IPS-20b (cell line): ENCODE data around the gene AGBL4.

Experiments
- H3K27ac ChIP-seq: one replicate; pipeline ENCODE4 v1.5.1; 2013; ENCODE audit warnings: low read length
- H3K27me3 ChIP-seq: 2 replicates; pipeline ENCODE4 v1.6.1; 2013; ENCODE audit warnings: mild to moderate bottlenecking, low read length, inconsistent platforms; ENCODE audit not compliant: insufficient read depth
- H3K36me3 ChIP-seq: 2 replicates; pipeline ENCODE4 v1.6.1; 2013; ENCODE audit warnings: low read depth, mild to moderate bottlenecking, inconsistent platforms, low read length, moderate library complexity; ENCODE audit not compliant: insufficient read depth
- H3K4me1 ChIP-seq: 2 replicates; pipeline ENCODE4 v1.6.1; 2013; ENCODE audit warnings: mild to moderate bottlenecking, control low read depth, inconsistent platforms, low read length, moderate library complexity; ENCODE audit not compliant: insufficient read depth
- H3K4me3 ChIP-seq: 2 replicates; pipeline ENCODE4 v1.5.1; 2013; ENCODE audit warnings: mild to moderate bottlenecking, low read length, inconsistent platforms
- H3K9ac ChIP-seq: 2 replicates; pipeline ENCODE4 v1.6.1; 2013; ENCODE audit warnings: low read depth, mild to moderate bottlenecking, inconsistent platforms, low read length, moderate library complexity
- H3K9me3 ChIP-seq: 2 replicates; pipeline ENCODE4 v1.6.1; 2013; ENCODE audit warnings: mild to moderate bottlenecking, low read depth, low read length, inconsistent platforms; ENCODE audit not compliant: insufficient read depth

The AGBL4 gene

DNA sequence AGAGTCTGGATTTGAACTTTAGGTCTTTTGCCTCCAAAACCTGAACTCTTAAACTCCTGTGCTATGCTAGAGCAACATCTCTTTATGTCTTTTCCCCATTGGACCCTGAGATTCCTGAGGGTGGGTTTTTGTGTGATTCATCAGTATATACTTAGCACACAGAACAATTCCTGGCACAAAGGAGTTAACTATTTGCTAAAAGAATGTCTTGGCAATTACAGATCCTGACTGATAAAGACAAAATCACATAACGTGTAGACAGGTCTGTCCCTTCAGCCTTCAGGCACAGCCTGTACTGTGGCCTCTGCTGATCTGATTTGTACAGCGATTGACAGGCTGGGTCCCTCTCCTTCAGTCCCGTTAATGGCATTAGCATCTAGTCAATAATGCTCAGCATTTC is 1084.7 kb downstream of the AGBL4 start:
- Histone ChIP-seq H3K9me3 (no peaks in the 10 kb centered on the region), H3K9ac (no peak overlapping the region), H3K4me1 (no peaks in the 10 kb centered on the region), H3K36me3 (no peaks in the 10 kb centered on the region), H3K27me3 (no peaks in the 10 kb centered on the region), H3K27ac (no peak overlapping the region), H3K4me3 (no peak overlapping the region)

DNA sequence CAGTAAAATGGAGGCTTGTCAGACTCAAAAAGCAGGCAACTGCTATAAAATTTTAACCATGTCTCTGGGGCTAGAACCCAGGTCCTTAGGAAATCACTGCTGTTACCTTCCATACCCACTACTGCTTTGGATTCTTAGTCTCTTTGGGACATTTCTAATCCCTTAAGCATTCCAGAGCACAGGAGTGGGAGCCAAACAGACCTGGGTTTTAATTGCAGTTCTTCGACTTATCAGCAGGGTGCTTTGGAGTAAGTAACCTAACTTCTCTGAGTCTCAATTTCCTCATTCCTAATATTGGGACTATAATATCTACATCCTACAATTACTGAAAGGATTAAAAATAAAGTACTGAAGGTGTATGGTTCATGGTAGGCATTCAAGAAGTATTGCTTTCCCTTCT is 1086.0 kb downstream of the AGBL4 start:
- H3K4me1 ChIP-seq = no peaks in the 10 kb centered on the region
- no peaks in the 10 kb centered on the region for H3K9me3 ChIP-seq
- no peaks in the 10 kb centered on the region for H3K27me3 ChIP-seq
- H3K9ac ChIP-seq = no peak overlapping the region
- H3K27ac ChIP-seq = no peak overlapping the region
- H3K36me3 ChIP-seq = no peaks in the 10 kb centered on the region
- no peak overlapping the region for H3K4me3 ChIP-seq

DNA sequence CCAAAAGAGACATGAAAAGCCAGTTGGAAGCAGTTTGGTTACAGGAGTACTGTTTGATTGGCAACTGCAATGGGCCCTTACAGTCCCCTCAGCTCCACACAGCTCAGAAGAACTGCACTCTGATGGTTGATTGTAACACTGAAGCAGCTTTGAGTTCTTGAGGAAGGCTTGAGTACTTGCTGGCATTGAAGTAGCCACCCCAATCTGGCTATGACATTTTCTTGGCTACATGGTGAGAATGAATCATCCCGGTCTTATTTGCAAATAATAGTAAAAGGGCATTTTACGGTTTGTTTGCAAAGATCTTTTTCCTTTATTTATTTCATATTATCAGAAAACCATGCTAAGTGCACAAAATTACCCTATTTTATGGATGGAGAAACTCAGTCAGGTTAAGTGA is 1087.3 kb downstream of the AGBL4 start:
- Histone ChIP-seq H3K27me3 (no peaks in the 10 kb centered on the region), H3K9me3 (no peaks in the 10 kb centered on the region), H3K9ac (no peak overlapping the region), H3K27ac (no peak overlapping the region), H3K4me3 (no peak overlapping the region), H3K4me1 (no peaks in the 10 kb centered on the region), H3K36me3 (no peaks in the 10 kb centered on the region)

DNA sequence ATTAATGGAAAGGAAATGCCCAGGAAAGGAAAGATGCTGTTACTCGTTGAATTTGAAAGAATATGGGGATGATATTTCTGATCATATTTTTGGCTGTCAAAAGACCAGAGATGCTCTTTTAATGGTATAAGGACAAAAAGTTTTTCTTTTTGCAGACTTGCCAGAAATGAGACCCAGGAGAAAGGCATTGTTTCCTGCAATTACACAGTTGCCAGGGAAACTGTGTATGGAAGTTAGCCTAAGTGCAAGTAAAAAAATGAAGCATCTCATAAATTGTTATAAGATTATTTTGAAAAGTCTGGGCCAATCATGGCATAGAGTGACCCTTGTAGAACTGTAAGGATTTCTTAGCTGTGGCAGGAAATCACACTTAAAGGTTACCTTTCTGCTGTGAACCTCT is 1091.4 kb downstream of the AGBL4 start:
- H3K4me3 ChIP-seq = no peak overlapping the region
- no peak overlapping the region for H3K9ac ChIP-seq
- no peaks in the 10 kb centered on the region for H3K4me1 ChIP-seq
- H3K36me3 ChIP-seq = no peaks in the 10 kb centered on the region
- no peaks in the 10 kb centered on the region for H3K27me3 ChIP-seq
- no peak overlapping the region for H3K27ac ChIP-seq
- no peaks in the 10 kb centered on the region for H3K9me3 ChIP-seq

DNA sequence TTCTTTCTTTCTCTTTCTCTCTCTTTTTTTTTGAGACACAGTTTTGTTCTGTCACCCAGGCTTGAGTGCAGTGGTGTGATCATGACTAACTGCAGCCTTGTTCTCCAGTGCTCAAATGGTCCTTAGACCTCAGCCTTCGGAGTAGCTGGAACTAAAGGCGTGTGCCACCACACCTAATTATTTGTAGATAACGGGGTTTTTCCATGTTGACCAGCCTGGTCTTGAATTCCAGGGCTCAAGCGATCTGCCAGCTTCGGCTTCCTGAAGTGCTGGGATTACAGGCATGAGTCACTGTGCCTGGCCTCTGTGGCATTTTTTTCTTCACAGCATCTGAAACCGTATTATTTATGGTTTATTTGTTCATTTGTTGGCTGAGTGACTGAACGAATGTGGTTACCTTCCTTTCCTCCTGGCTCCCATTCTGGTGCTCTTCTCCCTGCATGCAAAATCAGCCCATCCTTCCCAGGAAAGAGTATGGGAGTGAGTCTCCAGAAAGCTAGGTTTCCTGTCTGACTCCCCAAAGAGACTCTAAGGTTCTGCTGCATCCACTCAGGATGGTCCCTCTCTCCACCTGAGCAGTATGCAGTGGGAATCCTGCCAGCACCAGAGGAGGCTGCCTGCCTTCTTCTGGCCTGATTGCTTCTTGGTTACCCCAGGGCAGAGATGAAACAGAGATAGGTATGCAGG is 1092.1 kb downstream of the AGBL4 start:
- no peaks in the 10 kb centered on the region for H3K9me3 ChIP-seq
- H3K9ac ChIP-seq = no peak overlapping the region
- no peaks in the 10 kb centered on the region for H3K36me3 ChIP-seq
- H3K4me3 ChIP-seq = no peak overlapping the region
- no peaks in the 10 kb centered on the region for H3K4me1 ChIP-seq
- H3K27me3 ChIP-seq = no peaks in the 10 kb centered on the region
- H3K27ac ChIP-seq = no peak overlapping the region

DNA sequence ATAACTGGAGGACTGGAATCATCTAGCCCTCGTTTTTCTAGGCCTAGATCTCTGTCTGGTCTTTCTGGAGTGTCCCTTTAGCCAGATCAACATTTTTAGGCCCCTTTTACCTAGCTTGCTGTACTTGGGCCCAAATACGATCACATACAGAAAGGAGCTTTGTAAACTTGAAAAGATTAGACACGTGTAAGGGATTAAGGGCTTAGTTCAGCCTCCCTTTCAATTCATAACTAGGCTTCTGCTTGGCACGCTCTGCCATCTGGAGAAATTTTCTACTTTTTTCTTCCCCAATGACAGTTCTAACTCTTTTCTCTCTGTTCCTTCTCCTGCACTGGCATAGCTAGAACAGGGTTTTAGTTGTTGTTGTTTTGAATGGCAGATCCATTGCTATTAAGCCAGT is 1093.7 kb downstream of the AGBL4 start:
- no peak overlapping the region for H3K4me3 ChIP-seq
- H3K9me3 ChIP-seq = no peaks in the 10 kb centered on the region
- no peaks in the 10 kb centered on the region for H3K36me3 ChIP-seq
- H3K4me1 ChIP-seq = no peaks in the 10 kb centered on the region
- H3K27me3 ChIP-seq = no peaks in the 10 kb centered on the region
- no peak overlapping the region for H3K27ac ChIP-seq
- H3K9ac ChIP-seq = no peak overlapping the region

DNA sequence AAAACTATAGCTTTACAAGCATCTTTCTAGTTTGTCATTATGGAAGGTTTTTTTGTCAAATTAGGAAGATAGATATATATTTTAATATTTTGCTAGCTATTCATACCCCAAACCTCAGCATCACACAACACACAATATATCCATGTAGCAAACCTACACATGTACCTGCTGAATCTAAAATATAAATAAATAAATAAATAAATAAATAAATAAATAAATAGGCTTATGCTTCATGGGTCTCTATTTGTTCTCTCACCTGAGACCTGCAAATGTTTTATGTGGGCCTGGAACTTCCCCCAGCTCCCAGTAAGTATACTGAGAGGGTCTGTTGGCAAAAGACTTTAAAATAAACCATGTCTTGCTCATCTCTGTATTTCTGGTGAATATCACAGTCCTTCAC is 1099.7 kb downstream of the AGBL4 start:
- Histone ChIP-seq H3K4me3 (no peak overlapping the region), H3K4me1 (no peaks in the 10 kb centered on the region), H3K36me3 (no peaks in the 10 kb centered on the region), H3K9me3 (no peaks in the 10 kb centered on the region), H3K27ac (no peak overlapping the region), H3K9ac (no peak overlapping the region), H3K27me3 (no peaks in the 10 kb centered on the region)

DNA sequence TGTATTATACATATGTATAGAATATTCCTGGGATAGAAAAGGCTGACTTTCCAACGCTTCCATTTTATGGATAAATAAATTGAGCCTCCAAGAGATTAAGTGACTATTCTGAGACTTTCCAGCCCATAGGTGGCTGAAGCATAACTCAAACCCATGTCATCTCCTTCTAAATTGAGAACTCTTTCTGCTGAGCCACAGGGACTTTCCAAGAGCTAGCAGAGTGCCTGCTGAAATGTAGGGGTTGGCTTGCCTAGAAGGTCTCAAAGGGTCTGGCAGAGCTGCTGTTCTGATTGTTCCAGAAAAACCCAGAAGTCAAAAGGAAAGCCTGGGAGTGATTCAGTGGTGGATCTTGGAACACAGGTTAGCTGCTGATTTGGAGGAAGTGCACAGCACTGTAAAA is 1100.6 kb downstream of the AGBL4 start:
- H3K4me1 ChIP-seq = no peaks in the 10 kb centered on the region
- H3K27ac ChIP-seq = no peak overlapping the region
- no peak overlapping the region for H3K4me3 ChIP-seq
- H3K9me3 ChIP-seq = no peaks in the 10 kb centered on the region
- no peaks in the 10 kb centered on the region for H3K27me3 ChIP-seq
- no peak overlapping the region for H3K9ac ChIP-seq
- H3K36me3 ChIP-seq = no peaks in the 10 kb centered on the region

DNA sequence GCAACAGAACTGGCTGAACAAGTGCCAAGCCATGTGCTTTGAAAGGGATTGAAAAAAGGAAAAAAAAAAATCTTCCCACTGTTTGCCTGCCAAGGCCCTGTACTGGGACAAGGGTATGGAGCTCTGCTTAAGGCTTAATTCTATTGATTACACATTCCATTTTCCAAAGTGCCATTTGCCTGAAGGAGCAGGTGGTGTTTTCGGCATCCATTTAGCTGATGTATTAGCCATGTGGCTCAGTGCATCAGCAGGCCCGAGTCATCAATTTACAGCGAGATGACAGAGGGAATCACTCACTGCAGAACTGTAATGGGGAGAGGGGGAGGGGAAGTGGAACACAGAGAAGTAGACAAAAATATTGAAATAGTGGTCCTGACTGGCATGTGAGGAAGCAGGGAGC is 1102.9 kb downstream of the AGBL4 start:
- H3K9me3 ChIP-seq = no peaks in the 10 kb centered on the region
- no peak overlapping the region for H3K4me3 ChIP-seq
- H3K27me3 ChIP-seq = no peaks in the 10 kb centered on the region
- H3K36me3 ChIP-seq = no peaks in the 10 kb centered on the region
- no peak overlapping the region for H3K9ac ChIP-seq
- H3K4me1 ChIP-seq = peaks cover 7% of the 10 kb centered on the region; the same call in 1 of the 2 replicates
- no peak overlapping the region for H3K27ac ChIP-seq

DNA sequence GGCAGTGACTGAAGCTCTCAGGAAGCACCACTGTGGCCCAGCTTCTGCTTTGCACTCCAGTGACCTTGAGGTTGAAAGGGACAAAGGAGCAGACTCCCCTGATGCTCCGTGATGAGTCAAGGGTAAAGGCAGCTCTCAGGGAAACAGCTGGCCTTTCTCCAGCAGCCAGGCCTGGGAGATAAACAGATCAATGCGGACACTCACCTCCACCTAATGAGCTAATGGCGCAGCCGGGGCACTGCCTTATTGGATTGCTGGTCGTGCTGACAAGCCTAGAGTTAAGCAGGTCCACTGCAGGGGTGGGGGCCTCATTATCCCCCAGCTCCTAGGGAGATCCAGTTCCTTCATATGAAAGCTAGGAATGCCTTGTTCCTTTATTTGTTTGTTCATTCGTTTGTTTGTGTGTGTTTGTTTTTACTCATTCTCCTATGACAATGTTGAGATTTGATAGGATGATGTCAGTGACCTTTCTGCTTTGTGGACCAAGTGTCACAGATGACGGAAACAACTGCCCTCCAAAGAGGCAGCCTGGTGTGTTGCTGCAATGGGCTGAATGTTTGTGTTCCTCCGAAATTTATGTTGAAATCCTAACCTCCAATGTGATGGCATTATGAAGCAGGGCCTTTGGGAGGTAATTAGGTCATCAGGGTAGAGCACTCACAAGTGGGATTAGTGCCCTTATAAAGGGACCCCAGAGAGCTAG is 1105.7 kb downstream of the AGBL4 start:
- Histone ChIP-seq H3K4me1 (peaks cover 7% of the 10 kb centered on the region; the same call in 1 of the 2 replicates), H3K36me3 (no peaks in the 10 kb centered on the region), H3K27ac (no peak overlapping the region), H3K9me3 (no peaks in the 10 kb centered on the region; the same call in 1 of the 2 replicates), H3K9ac (no peak overlapping the region), H3K4me3 (no peak overlapping the region), H3K27me3 (no peaks in the 10 kb centered on the region)

DNA sequence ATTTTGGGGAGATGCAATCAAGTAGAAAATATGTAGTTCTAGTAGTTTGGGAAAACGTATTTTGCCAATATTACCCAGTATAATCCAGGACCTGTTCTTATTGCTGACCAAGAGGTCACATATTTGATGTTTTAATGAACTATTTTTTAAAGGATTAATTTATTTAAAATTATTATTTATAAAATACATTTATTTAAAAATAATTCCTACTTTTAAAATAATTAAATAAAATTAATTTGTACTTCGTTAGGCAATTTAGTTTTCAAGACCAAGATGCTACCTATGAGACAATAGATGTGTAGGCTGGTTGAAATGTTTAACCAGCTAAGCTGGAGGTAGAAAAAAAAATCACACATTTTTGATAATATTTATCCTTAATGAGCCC is 1106.7 kb downstream of the AGBL4 start:
- Histone ChIP-seq H3K4me3 (no peak overlapping the region), H3K9ac (no peak overlapping the region), H3K27ac (no peak overlapping the region), H3K27me3 (no peaks in the 10 kb centered on the region), H3K9me3 (no peaks in the 10 kb centered on the region; the same call in 1 of the 2 replicates), H3K4me1 (peaks cover 7% of the 10 kb centered on the region; the same call in 1 of the 2 replicates), H3K36me3 (no peaks in the 10 kb centered on the region)
